ENCODE results near the gene ZFP36L1. TPM values are rescaled to one million over a fixed set of nuclear protein-coding genes. Genes with fewer than 3 reads are reported as not detected.

The ZFP36L1 gene
- total RNA-seq, 1 donor from 2014 or later, result 180 TPM

GRCh38 chr14:68782091-68782981, 10.5 kb downstream of the ZFP36L1 start:
- Mint-ChIP-seq H3K36me3 (ENCODE audit: low read depth) (peaks cover 2% of the 10 kb centered on the region), H3K4me1 (ENCODE audit: low read depth) (peaks cover 50% of the 10 kb centered on the region), H3K27me3 (ENCODE audit: low read depth) (no peaks in the 10 kb centered on the region), H3K27ac (ENCODE audit: unreplicated experiment) (no peak overlapping the region), H3K9me3 (ENCODE audit: low read depth) (no peaks in the 10 kb centered on the region), H3K4me3 (ENCODE audit: unreplicated experiment) (no peak overlapping the region)
- DNase-seq (ENCODE audit: low spot score), result no peak
- TF ChIP-seq CTCF (IDR thresholded peaks at IDR 0.05), result no peak

- TF ChIP-seq CTCF (IDR thresholded peaks at IDR 0.05), result no peak
- Mint-ChIP-seq H3K27me3 (ENCODE audit: low read depth) (no peaks in the 10 kb centered on the region), H3K4me3 (ENCODE audit: unreplicated experiment) (no peak overlapping the region), H3K9me3 (ENCODE audit: low read depth) (no peaks in the 10 kb centered on the region), H3K36me3 (ENCODE audit: low read depth) (no peaks in the 10 kb centered on the region), H3K4me1 (ENCODE audit: low read depth) (peaks cover 40% of the 10 kb centered on the region), H3K27ac (ENCODE audit: unreplicated experiment) (peak overlapping the region; percentile 60)
- DNase-seq (ENCODE audit: low spot score), result no peak
Measured at GRCh38 chr14:68781161-68782021, 11.5 kb downstream of the ZFP36L1 start.

GRCh38 chr14:68780358-68781160, 12.3 kb downstream of the ZFP36L1 start:
- H3K27me3 Mint-ChIP-seq (ENCODE audit: low read depth), result no peaks in the 10 kb centered on the region
- H3K9me3 Mint-ChIP-seq (ENCODE audit: low read depth), result peaks cover 3% of the 10 kb centered on the region
- peaks cover 36% of the 10 kb centered on the region for H3K4me1 Mint-ChIP-seq (ENCODE audit: low read depth)
- H3K4me3 Mint-ChIP-seq (ENCODE audit: unreplicated experiment), result no peak overlapping the region
- no peak for DNase-seq (ENCODE audit: low spot score)
- peak overlapping the region; percentile 60 for H3K27ac Mint-ChIP-seq (ENCODE audit: unreplicated experiment)
- H3K36me3 Mint-ChIP-seq (ENCODE audit: low read depth), result no peaks in the 10 kb centered on the region
- no peak for TF ChIP-seq CTCF (IDR thresholded peaks at IDR 0.05)

- no peak overlapping the region for H3K4me3 Mint-ChIP-seq (ENCODE audit: unreplicated experiment)
- DNase-seq (ENCODE audit: low spot score), result no peak
- peaks cover 9% of the 10 kb centered on the region for H3K9me3 Mint-ChIP-seq (ENCODE audit: low read depth)
- peaks cover 1% of the 10 kb centered on the region for H3K36me3 Mint-ChIP-seq (ENCODE audit: low read depth)
- peaks cover 38% of the 10 kb centered on the region for H3K4me1 Mint-ChIP-seq (ENCODE audit: low read depth)
- TF ChIP-seq CTCF (IDR thresholded peaks at IDR 0.05), result no peak
- H3K27ac Mint-ChIP-seq (ENCODE audit: unreplicated experiment), result peak overlapping the region; percentile 60
- no peaks in the 10 kb centered on the region for H3K27me3 Mint-ChIP-seq (ENCODE audit: low read depth)
Measured at GRCh38 chr14:68779761-68780323, 13.0 kb downstream of the ZFP36L1 start.
